GM12878 (cell line): ENCODE results near the gene ABCG4. TPM values are rescaled to one million over a fixed set of nuclear protein-coding genes. Genes with fewer than 3 reads are reported as not detected.

Experiments
- ATAC-seq: fragments of 200-7000 bp; cut with Tn5 transposase; 3 replicates; pipeline ENCODE4 v1.9.1; 2020; ENCODE audit warnings: mild to moderate bottlenecking, moderate library complexity
- BruUV-seq: library from RNA; stranded (reverse); fragments of 400-500 nt; replicated peaks from 2 replicates; lab custom pipeline; 2021; lab: Mats Ljungman, UMichigan
- CTCF ChIA-PET: fragments of 300-600 bp; sonication (Branson Sonifier 250); formaldehyde crosslinking; extraction: SDS; loops from one replicate; lab custom pipeline; 2021; ENCODE audit warnings: inconsistent platforms; lab: Yijun Ruan, JAX
- POLR2A ChIA-PET: fragments of 350-600 bp; formaldehyde crosslinking; extraction: SDS; loops from one replicate; lab custom pipeline; 2021; ENCODE audit warnings: inconsistent platforms; lab: Charles Lee
- RAD21 ChIA-PET: fragments of 300-600 bp; sonication (Branson Sonifier 250); formaldehyde crosslinking; loops from one replicate; lab custom pipeline; 2023; ENCODE audit warnings: antibody characterized with exemption; ENCODE audit not compliant: unreplicated experiment; lab: Charles Lee
- SMC1A ChIA-PET: fragments of 300-600 bp; sonication (Branson Sonifier 250); formaldehyde crosslinking; loops from one replicate; lab custom pipeline; 2023; ENCODE audit not compliant: unreplicated experiment, uncharacterized antibody; lab: Charles Lee
- DNase-seq: peaks from one replicate; pipeline ENCODE4 v3.0.0-alpha.2; 2011; ENCODE audit warnings: low read depth, low spot score
- FAIRE-seq: peaks from 3 replicates; lab custom pipeline; 2011; peaks lifted over from hg19 to GRCh38; lab: Jason Lieb, UNC
- H2AFZ ChIP-seq: 2 replicates; pipeline ENCODE4 v1.6.0; 2011; ENCODE audit warnings: low read depth, low read length, control low read depth; ENCODE audit not compliant: control insufficient read depth
- H3K27ac ChIP-seq: 2 replicates; pipeline ENCODE4 v1.5.1; 2011; ENCODE audit warnings: control low read depth; ENCODE audit not compliant: control insufficient read depth, insufficient read depth
- H3K27me3 ChIP-seq, 2 experiments: replicated peaks in 1 of 2; 2 replicates each; pipeline versions ENCODE4 v1.6.0 to v1.6.1; 2011; ENCODE audit warnings: low read length in 1 of 2; ENCODE audit not compliant: control insufficient read depth in 2 of 2, insufficient read depth in 2 of 2
- H3K36me3 ChIP-seq, 2 experiments: 2 replicates each; pipeline ENCODE4 v1.5.1; 2011; ENCODE audit warnings: low read length in 1 of 2; ENCODE audit not compliant: control insufficient read depth in 2 of 2, insufficient read depth in 2 of 2
- H3K4me1 ChIP-seq: 2 replicates; pipeline ENCODE4 v1.6.1; 2011; ENCODE audit warnings: mild to moderate bottlenecking, low read length, moderate library complexity, mixed read lengths; ENCODE audit not compliant: control insufficient read depth, insufficient read depth
- H3K4me2 ChIP-seq: 2 replicates; pipeline ENCODE4 v1.6.0; 2011; ENCODE audit warnings: control low read depth; ENCODE audit not compliant: control insufficient read depth, insufficient read depth
- H3K4me3 ChIP-seq: fragments of 200-600 bp; sonication (generic); 2 replicates; pipeline ENCODE4 v1.5.1; 2016
- H3K79me2 ChIP-seq: 2 replicates; pipeline ENCODE4 v1.6.0; 2011; ENCODE audit warnings: low read length; ENCODE audit not compliant: control insufficient read depth, insufficient read depth
- H3K9ac ChIP-seq: 2 replicates; pipeline ENCODE4 v1.8.0; 2011; ENCODE audit warnings: low read length, control low read depth, mixed read lengths; ENCODE audit not compliant: control insufficient read depth, insufficient read depth
- H3K9me3 ChIP-seq: replicated peaks from 3 replicates; pipeline ENCODE4 v1.5.1; 2011; ENCODE audit warnings: mild to moderate bottlenecking, low read length; ENCODE audit not compliant: control insufficient read depth, insufficient read depth
- H4K20me1 ChIP-seq: 2 replicates; pipeline ENCODE4 v1.6.0; 2011; ENCODE audit not compliant: control insufficient read depth, insufficient read depth
- ATF7 ChIP-seq: fragments of 450-650 bp; IDR thresholded peaks from 2 replicates; pipeline ENCODE4 v1.6.1; 2016; ENCODE audit warnings: low read depth, mild to moderate bottlenecking
- CHD1 ChIP-seq: IDR thresholded peaks from 2 replicates; pipeline ENCODE4 v1.6.1; 2012; ENCODE audit warnings: low read depth, low read length, improper control_type of control experiment
- CHD2 ChIP-seq: IDR thresholded peaks from 2 replicates; pipeline ENCODE4 v1.6.1; 2011; ENCODE audit warnings: low read depth, low read length, improper control_type of control experiment, borderline replicate concordance
- EED ChIP-seq: sonication (generic); IDR thresholded peaks from 2 replicates; pipeline ENCODE4 v1.6.1; 2016; ENCODE audit warnings: antibody characterized with exemption, low read depth
- EZH2 ChIP-seq: IDR thresholded peaks from 2 replicates; pipeline ENCODE4 v1.6.1; 2012; ENCODE audit warnings: low read depth, mild to moderate bottlenecking, control low read depth, inconsistent platforms, low read length, borderline replicate concordance; ENCODE audit not compliant: control insufficient read depth
- GATAD2B ChIP-seq: fragments of 450-650 bp; conservative IDR thresholded peaks from 2 replicates; pipeline ENCODE4 v1.6.1; 2017; ENCODE audit warnings: low read depth, mild to moderate bottlenecking, moderate library complexity
- HDAC6 ChIP-seq: fragments of 200-600 bp; sonication (generic); IDR thresholded peaks from one replicate; pipeline ENCODE4 v1.8.0; 2017; ENCODE audit warnings: antibody characterized with exemption; ENCODE audit not compliant: unreplicated experiment
- IRF4 ChIP-seq: IDR thresholded peaks from 2 replicates; pipeline ENCODE4 v1.6.1; 2011; ENCODE audit warnings: low read depth, low read length
- MTA2 ChIP-seq: fragments of 450-650 bp; IDR thresholded peaks from 2 replicates; pipeline ENCODE4 v1.6.1; 2016; ENCODE audit warnings: low read depth, mild to moderate bottlenecking, moderate library complexity
- POLR2AphosphoS2 ChIP-seq: IDR thresholded peaks from 2 replicates; pipeline ENCODE4 v1.6.1; 2011; ENCODE audit warnings: low read depth, mild to moderate bottlenecking, low read length, improper control_type of control experiment, moderate library complexity
- RB1 ChIP-seq: fragments of 450-650 bp; formaldehyde crosslinking; IDR thresholded peaks from 2 replicates; pipeline ENCODE4 v1.6.1; 2017; ENCODE audit warnings: mild to moderate bottlenecking, borderline replicate concordance
- SIX5 ChIP-seq: IDR thresholded peaks from 2 replicates; pipeline ENCODE4 v1.6.1; 2011; ENCODE audit warnings: mild to moderate bottlenecking, low read depth, low read length, moderate library complexity; ENCODE audit not compliant: severe bottlenecking
- SMC3 ChIP-seq: IDR thresholded peaks from 2 replicates; pipeline ENCODE4 v1.6.1; 2011; ENCODE audit warnings: low read length, improper control_type of control experiment, borderline replicate concordance
- SREBF1 ChIP-seq: IDR thresholded peaks from 2 replicates; pipeline ENCODE4 v1.6.1; 2012; ENCODE audit warnings: mild to moderate bottlenecking, low read length
- SREBF2 ChIP-seq: IDR thresholded peaks from 2 replicates; pipeline ENCODE4 v1.6.1; 2012; ENCODE audit warnings: mild to moderate bottlenecking, low read length
- STAT3 ChIP-seq: IDR thresholded peaks from 2 replicates; pipeline ENCODE4 v1.6.1; 2011; ENCODE audit warnings: low read depth, low read length, improper control_type of control experiment
- TBL1XR1 ChIP-seq: IDR thresholded peaks from 2 replicates; pipeline ENCODE4 v1.6.1; 2012; ENCODE audit warnings: low read depth, low read length, improper control_type of control experiment
- TCF7 ChIP-seq: IDR thresholded peaks from 2 replicates; pipeline ENCODE4 v1.6.1; 2014; ENCODE audit warnings: antibody characterized with exemption, borderline replicate concordance
- ZNF622 ChIP-seq: fragments of 450-650 bp; IDR thresholded peaks from 2 replicates; pipeline ENCODE4 v1.6.1; 2017; ENCODE audit warnings: mild to moderate bottlenecking, inconsistent platforms
- WGBS: methylation state at CpG from one replicate; pipeline ENCODE4 v1.1.6; 2016; ENCODE audit warnings: low lambda C conversion rate; ENCODE audit not compliant: insufficient replicate concordance, insufficient coverage; ENCODE audit errors: missing lambda C conversion rate; 5-methylcytosine and 5-hydroxymethylcytosine counted together
- in situ Hi-C: fragments of 300-500 bp; cut with MboI; formaldehyde crosslinking; loops from 9 replicates; pipeline ENCODE4 v1.14.3; 2018; ENCODE audit warnings: mixed read lengths
- intact Hi-C: fragments of 100-400 bp; cut with micrococcal nuclease; formaldehyde crosslinking; loops from one replicate; pipeline ENCODE4 v1.14.2; 2022; ENCODE audit not compliant: unreplicated experiment
- polyA plus RNA-seq, 11 experiments: library from polyadenylated mRNA; depleted of rRNA in 4 of 11; unstranded in 6 of 11; stranded (reverse) in 5 of 11; fragments of >200 nt; fragmentation: Nextera tagmentation in 4 of 11; fragmentation: Illumina TruSeq in 1 of 11; extraction: Ambion mirVana in 4 of 11; extraction: Trizol in 1 of 11; gene quantifications; 1 replicate in 1 of 11; 2 replicates in 10 of 11; pipeline versions ENCODE4 v1.2.1 to v1.2.3, GENCODE V29; 2011 to 2016; ENCODE audit warnings: inconsistent platforms in 2 of 11, missing spikeins in 2 of 11, low read depth in 1 of 11
- total RNA-seq, 4 experiments: library from RNA; depleted of rRNA in 3 of 4; stranded (reverse); fragments of >200 nt in 3 of 4; fragmentation: Illumina TruSeq in 1 of 4; extraction: Trizol in 1 of 4; gene quantifications; 2 replicates each; pipeline versions ENCODE4 v1.2.1 to v1.2.3, GENCODE V29; 2013 to 2021

Gene ABCG4
- total and polyA plus RNA-seq, 10 of the 15 experiments (the other 5 are each of a cell fraction or from before 2014, with no cell fraction given) = not detected

- 67% methylated on average over 4 of the region's 4 CpGs for WGBS
- H3K9ac ChIP-seq = no peak overlapping the region
- no TSS peak for BruUV-seq
- no peak for FAIRE-seq
- no peak overlapping the region for H2AFZ ChIP-seq
- no peaks in the 10 kb centered on the region for H4K20me1 ChIP-seq
- no peak for DNase-seq
- ATAC-seq = no peak
- in situ Hi-C loops = no loop called here
- intact Hi-C loops = no loop called here
- RAD21 ChIA-PET = no interaction called here
- H3K4me2 ChIP-seq = no peak overlapping the region
- TF ChIP-seq STAT3 = no peak
- TF ChIP-seq TBL1XR1 = no peak
- TF ChIP-seq TCF7 = no peak
- no peak for TF ChIP-seq GATAD2B
- TF ChIP-seq CHD2 = no peak
- TF ChIP-seq MTA2 = no peak
- no peak for TF ChIP-seq SMC3
- TF ChIP-seq EZH2 = no peak
- no peak for TF ChIP-seq SIX5
- TF ChIP-seq HDAC6 = no peak
- TF ChIP-seq SREBF1 = no peak
- no peak for TF ChIP-seq RB1
- TF ChIP-seq CHD1 = no peak
- no peak for TF ChIP-seq ZNF622
- no peak for TF ChIP-seq ATF7
- TF ChIP-seq SREBF2 = no peak
- no peak for TF ChIP-seq POLR2AphosphoS2
- TF ChIP-seq EED = no peak
- no peak for TF ChIP-seq IRF4
- no peaks in the 10 kb centered on the region for H3K79me2 ChIP-seq
- no peaks in the 10 kb centered on the region; a peak in 1 of 4 replicates for H3K27me3 ChIP-seq
- no peak overlapping the region for H3K27ac ChIP-seq
- no peaks in the 10 kb centered on the region for H3K4me1 ChIP-seq
- H3K4me3 ChIP-seq = no peak overlapping the region
- H3K36me3 ChIP-seq = peaks cover 0 to 2% of the 10 kb centered on the region in 2 experiments; a peak in 2 of 4 replicates
- H3K9me3 ChIP-seq = no peaks in the 10 kb centered on the region
- POLR2A ChIA-PET = interaction anchor here (0.5 kb wide), 1 partner anchor 134 kb away, joined by 3 read pairs; no protein-coding TSS in a partner anchor
- SMC1A ChIA-PET = no interaction called here
- CTCF ChIA-PET = interaction anchor here (2.6 kb wide), 1 partner anchor 17 kb away, joined by 9 read pairs; no protein-coding TSS in a partner anchor
Observed at GRCh38 chr11:119178166-119178680, 29.4 kb downstream of the ABCG4 start.
